OCI-LY1 (cell line): Measurements from ENCODE around the gene SH3PXD2A.

Experiments used
- H2AFZ ChIP-seq: fragments of 200-600 bp; sonication (generic), shearing (Covaris generic); 2 replicates; pipeline ENCODE4 v1.6.0; 2014; ENCODE audit warnings: antibody characterized with exemption, mild to moderate bottlenecking, low read length
- H3F3A ChIP-seq: fragments of 200-600 bp; sonication (generic), shearing (Covaris generic); 2 replicates; pipeline ENCODE4 v1.6.0; 2014; ENCODE audit warnings: mild to moderate bottlenecking, antibody characterized with exemption, low read length, moderate library complexity; ENCODE audit not compliant: insufficient read depth
- H3K27ac ChIP-seq: fragments of 200-600 bp; sonication (generic); 2 replicates; pipeline ENCODE4 v1.5.1; 2014; ENCODE audit warnings: low read length, mixed run types, mild to moderate bottlenecking, low read depth; ENCODE audit not compliant: poor library complexity, severe bottlenecking
- H3K27me3 ChIP-seq: fragments of 200-600 bp; sonication (generic); 2 replicates; pipeline ENCODE4 v1.6.0; 2014; ENCODE audit warnings: antibody characterized with exemption, mild to moderate bottlenecking, low read length, moderate library complexity; ENCODE audit not compliant: insufficient read depth
- H3K36me3 ChIP-seq: fragments of 200-600 bp; sonication (generic); 2 replicates; pipeline ENCODE4 v1.6.1; 2014; ENCODE audit warnings: mild to moderate bottlenecking, antibody characterized with exemption, low read length, moderate library complexity, mixed read lengths; ENCODE audit not compliant: insufficient read depth
- H3K4me1 ChIP-seq: fragments of 200-600 bp; sonication (generic); 2 replicates; pipeline ENCODE4 v1.5.1; 2014; ENCODE audit warnings: mild to moderate bottlenecking, low read length, moderate library complexity; ENCODE audit not compliant: insufficient read depth, severe bottlenecking
- H3K4me2 ChIP-seq: fragments of 200-600 bp; sonication (generic), shearing (Covaris generic); 2 replicates; pipeline ENCODE4 v1.6.1; 2014; ENCODE audit warnings: low read length
- H3K4me3 ChIP-seq: fragments of 200-600 bp; sonication (generic); 2 replicates; pipeline ENCODE4 v1.5.1; 2014; ENCODE audit warnings: low read length, low read depth, mild to moderate bottlenecking, mixed read lengths; ENCODE audit not compliant: poor library complexity, severe bottlenecking
- H3K79me2 ChIP-seq: fragments of 200-600 bp; shearing (Covaris generic); 2 replicates; pipeline ENCODE4 v1.6.1; 2016; ENCODE audit warnings: mixed run types, low read length, mixed read lengths; ENCODE audit not compliant: insufficient read depth
- H3K9ac ChIP-seq: fragments of 200-600 bp; sonication (generic), shearing (Covaris generic); 2 replicates; pipeline ENCODE4 v1.6.1; 2014; ENCODE audit warnings: mild to moderate bottlenecking, low read length, mixed read lengths
- H3K9me2 ChIP-seq: fragments of 200-600 bp; sonication (generic), shearing (Covaris generic); 2 replicates; pipeline ENCODE4 v1.6.1; 2014; ENCODE audit warnings: low read depth, mild to moderate bottlenecking, low read length, mixed read lengths
- H3K9me3 ChIP-seq: fragments of 200-600 bp; shearing (Covaris generic); 2 replicates; pipeline ENCODE4 v1.6.1; 2014; ENCODE audit warnings: low read length, mixed read lengths
- H4K20me1 ChIP-seq: fragments of 200-600 bp; sonication (generic), shearing (Covaris generic); 2 replicates; pipeline ENCODE4 v1.6.0; 2016; ENCODE audit warnings: mild to moderate bottlenecking, low read length; ENCODE audit not compliant: insufficient read depth
- CTCF ChIP-seq: fragments of 200-600 bp; sonication (generic), shearing (Covaris generic); IDR thresholded peaks from 2 replicates; pipeline ENCODE4 v1.5.1; 2017; ENCODE audit warnings: mild to moderate bottlenecking, antibody characterized with exemption, low read length, moderate library complexity, mixed read lengths
- EZH2 ChIP-seq: fragments of 200-600 bp; sonication (generic), shearing (Covaris generic); IDR thresholded peaks from 2 replicates; pipeline ENCODE4 v1.8.0; 2017; ENCODE audit warnings: borderline replicate concordance, mixed run types, mild to moderate bottlenecking, antibody characterized with exemption, low read length, moderate library complexity, mixed read lengths

SH3PXD2A gene

GRCh38 chr10:103879409-103879808 is 24.0 kb upstream of the SH3PXD2A start:
- no peaks in the 10 kb centered on the region for H3K79me2 ChIP-seq
- no peaks in the 10 kb centered on the region for H3K27me3 ChIP-seq
- peaks cover 37% of the 10 kb centered on the region for H3K36me3 ChIP-seq
- no peaks in the 10 kb centered on the region for H3F3A ChIP-seq
- no peaks in the 10 kb centered on the region for H3K9me3 ChIP-seq
- H3K4me3 ChIP-seq: no peak overlapping the region
- H4K20me1 ChIP-seq: no peaks in the 10 kb centered on the region
- H3K27ac ChIP-seq: no peak overlapping the region
- no peaks in the 10 kb centered on the region for H3K4me1 ChIP-seq
- TF ChIP-seq CTCF (no peak), EZH2 (no peak)
- no peak overlapping the region for H2AFZ ChIP-seq
- no peak overlapping the region for H3K9ac ChIP-seq
- H3K9me2 ChIP-seq: no peaks in the 10 kb centered on the region
- no peak overlapping the region for H3K4me2 ChIP-seq

GRCh38 chr10:103877861-103878260 is 22.5 kb upstream of the SH3PXD2A start:
- H3K4me2 ChIP-seq: no peak overlapping the region
- H3K9me3 ChIP-seq: no peaks in the 10 kb centered on the region
- no peak overlapping the region for H2AFZ ChIP-seq
- H3K4me3 ChIP-seq: no peak overlapping the region
- H3K9ac ChIP-seq: no peak overlapping the region
- no peaks in the 10 kb centered on the region for H3K27me3 ChIP-seq
- TF ChIP-seq CTCF (no peak), EZH2 (no peak)
- no peaks in the 10 kb centered on the region for H3F3A ChIP-seq
- no peaks in the 10 kb centered on the region for H3K9me2 ChIP-seq
- peaks cover 37% of the 10 kb centered on the region for H3K36me3 ChIP-seq
- H3K27ac ChIP-seq: no peak overlapping the region
- no peaks in the 10 kb centered on the region for H3K4me1 ChIP-seq
- no peaks in the 10 kb centered on the region for H4K20me1 ChIP-seq
- H3K79me2 ChIP-seq: no peaks in the 10 kb centered on the region

- no peaks in the 10 kb centered on the region for H3K9me2 ChIP-seq
- H3K9ac ChIP-seq: no peak overlapping the region
- no peaks in the 10 kb centered on the region for H3K27me3 ChIP-seq
- peaks cover 27% of the 10 kb centered on the region for H3K36me3 ChIP-seq
- H3K27ac ChIP-seq: no peak overlapping the region
- no peak overlapping the region for H3K4me3 ChIP-seq
- no peak overlapping the region for H2AFZ ChIP-seq
- TF ChIP-seq CTCF (no peak), EZH2 (no peak)
- no peaks in the 10 kb centered on the region for H3K79me2 ChIP-seq
- H3K4me1 ChIP-seq: no peaks in the 10 kb centered on the region
- no peak overlapping the region for H3K4me2 ChIP-seq
- no peaks in the 10 kb centered on the region for H4K20me1 ChIP-seq
- H3K9me3 ChIP-seq: no peaks in the 10 kb centered on the region
- no peaks in the 10 kb centered on the region for H3F3A ChIP-seq
These were observed 20.8 kb upstream of the SH3PXD2A start for GRCh38 chr10:103876155-103876554.
